Kidney (tissue), 14 donors: Measurements from ENCODE around the gene CRYZ. TPM values are rescaled to one million over a fixed set of nuclear protein-coding genes. Genes with fewer than 3 reads are reported as not detected.

Experiments used
- DNase-seq, 5 donors: peaks; one replicate each; pipeline ENCODE4 v3.0.0-alpha.2; 2013 to 2020
- FAIRE-seq: peaks from 2 replicates; lab custom pipeline; 2012; peaks lifted over from hg19 to GRCh38; lab: Jason Lieb, UNC
- H3K27ac ChIP-seq, 2 donors: one replicate each; pipeline ENCODE4 v1.7.0; 2013; ENCODE audit warnings: low read depth in 2 of 2, low read length in 2 of 2, inconsistent platforms in 1 of 2
- H3K27me3 ChIP-seq: one replicate; pipeline ENCODE4 v1.7.1; 2013; ENCODE audit warnings: low read length, inconsistent platforms; ENCODE audit not compliant: control insufficient read depth, insufficient read depth
- H3K36me3 ChIP-seq, 3 donors: one replicate each; pipeline versions ENCODE4 v1.7.0 to v1.7.1; 2013; ENCODE audit warnings: low read length in 3 of 3, control low read depth in 1 of 3, inconsistent platforms in 1 of 3; ENCODE audit not compliant: insufficient read depth in 3 of 3, control insufficient read depth in 2 of 3
- H3K4me1 ChIP-seq, 3 donors: one replicate each; pipeline versions ENCODE4 v1.7.0 to v1.7.1; 2013; ENCODE audit warnings: low read length in 3 of 3, inconsistent platforms in 1 of 3, low read depth in 1 of 3; ENCODE audit not compliant: control insufficient read depth in 2 of 3, insufficient read depth in 2 of 3
- H3K4me3 ChIP-seq, 3 donors: one replicate each; pipeline versions ENCODE4 v1.7.0 to v1.8.1; 2013; ENCODE audit warnings: low read length in 3 of 3, control low read depth in 1 of 3, inconsistent platforms in 1 of 3
- H3K9ac ChIP-seq, 3 donors: one replicate each; pipeline versions ENCODE4 v1.7.0 to v1.7.1; 2013; ENCODE audit warnings: low read length in 3 of 3, control low read depth in 1 of 3, inconsistent platforms in 1 of 3
- H3K9me3 ChIP-seq, 3 donors: one replicate each; pipeline versions ENCODE4 v1.7.0 to v1.7.1; 2013; ENCODE audit warnings: low read length in 3 of 3, control low read depth in 1 of 3, inconsistent platforms in 1 of 3; ENCODE audit not compliant: control insufficient read depth in 2 of 3, insufficient read depth in 1 of 3
- CTCF ChIP-seq: IDR thresholded peaks from 3 replicates; pipeline ENCODE4 v1.5.1; 2012; ENCODE audit warnings: mild to moderate bottlenecking, moderate library complexity, borderline replicate concordance; ENCODE audit not compliant: insufficient read depth; ENCODE audit errors: extremely low read depth
- intact Hi-C: fragments of 100-400 bp; cut with DNase I; formaldehyde crosslinking; loops from one replicate; pipeline ENCODE4 v1.11.1; 2022
- polyA plus RNA-seq: library from polyadenylated mRNA; stranded (reverse); fragments of 350-450 nt; fragmentation: Illumina TruSeq; extraction: RNeasy Lipid Tissue Mini Kit (QIAGEN cat#74804); gene quantifications from one replicate; pipeline ENCODE4 v1.2.3, GENCODE V29; 2014; ENCODE audit warnings: low read depth, low replicate concordance; ENCODE audit not compliant: insufficient read depth
- total RNA-seq: library from RNA; stranded (reverse); fragmentation: NEBNext Ultra II Directional; extraction: Animal tissue kit (Norgen Biotek cat#: 25700); gene quantifications from one replicate; pipeline ENCODE4 v1.2.1, GENCODE V29; 2021
- donor health status: control.
- donor health status: control.
- donor health status: control.
- donor health status: control.
- donor health status: control.
- donor health status: DM: yes; HTN: yes; CAD: no.
- donor health status: Normal renal cell carcinoma (clear cell type).

Gene CRYZ
- total and polyA plus RNA-seq, 2 donors from 2014 or later = 160 to 207 TPM

- no peaks in the 10 kb centered on the region for H3K4me1 ChIP-seq
- FAIRE-seq (no peak), DNase-seq (no peak)
- no peaks in the 10 kb centered on the region for H3K9me3 ChIP-seq
- no peaks in the 10 kb centered on the region for H3K27me3 ChIP-seq
- TF ChIP-seq CTCF = no peak
- H3K9ac ChIP-seq = no peak overlapping the region
- intact Hi-C loops = loop anchor here (10.0 kb wide), 1 partner anchor 425 kb away; no protein-coding TSS in a partner anchor
- H3K4me3 ChIP-seq = no peak overlapping the region
- H3K27ac ChIP-seq = no peak overlapping the region
- H3K36me3 ChIP-seq = no peaks in the 10 kb centered on the region
Observed at GRCh38 chr1:74779750-74780149, 46.9 kb upstream of the CRYZ start.

GRCh38 chr1:74777525-74777924 is 44.7 kb upstream of the CRYZ start:
- H3K27ac ChIP-seq = no peak overlapping the region
- no peaks in the 10 kb centered on the region for H3K27me3 ChIP-seq
- H3K36me3 ChIP-seq = no peaks in the 10 kb centered on the region
- H3K9me3 ChIP-seq = no peaks in the 10 kb centered on the region
- H3K9ac ChIP-seq = no peak overlapping the region
- TF ChIP-seq CTCF = no peak
- intact Hi-C loops = loop anchor here (10.0 kb wide), 1 partner anchor 427 kb away; no protein-coding TSS in a partner anchor
- FAIRE-seq (no peak), DNase-seq (no peak)
- H3K4me3 ChIP-seq = no peak overlapping the region
- H3K4me1 ChIP-seq = no peaks in the 10 kb centered on the region

- FAIRE-seq = no peak
Observed at GRCh38 chr1:74775735-74776134, 42.9 kb upstream of the CRYZ start.

More at GRCh38 chr1:74775735-74776134, 42.9 kb upstream of the CRYZ start:
- H3K9ac ChIP-seq = no peak overlapping the region
- intact Hi-C loops = loop anchor here (10.0 kb wide), 1 partner anchor 429 kb away; no protein-coding TSS in a partner anchor
- no peaks in the 10 kb centered on the region for H3K4me1 ChIP-seq
- no peaks in the 10 kb centered on the region for H3K9me3 ChIP-seq
- no peaks in the 10 kb centered on the region for H3K27me3 ChIP-seq
- TF ChIP-seq CTCF = no peak
- H3K27ac ChIP-seq = no peak overlapping the region
- H3K36me3 ChIP-seq = no peaks in the 10 kb centered on the region
- no peak for DNase-seq
- no peak overlapping the region for H3K4me3 ChIP-seq
